CD4-positive, CD25-positive, alpha-beta regulatory T cell (primary cell): Measurements from ENCODE around the gene ZNF595. TPM values are rescaled to one million over a fixed set of nuclear protein-coding genes. Genes with fewer than 3 reads are reported as not detected.
"Not testable (repeated sequence)": the region's sequence is repeated elsewhere in the genome, so short reads cannot be mapped to it uniquely, and the experiment has no call there.

ENCODE experiments used
- ATAC-seq, 2 donors: fragments of 150-1000 bp; cut with Tn5 transposase; one replicate each; pipeline ENCODE4 v1.10.0; 2021; ENCODE audit warnings: low read depth in 2 of 2, moderate number of reproducible peaks in 2 of 2, moderate library complexity in 1 of 2
- DNase-seq, 3 donors: peaks; one replicate each; pipeline versions ENCODE4 v3.0.0 to v3.0.0-alpha.2; 2012 to 2022; ENCODE audit warnings: mixed read lengths in 1 of 3
- H3K27ac ChIP-seq: one replicate; pipeline ENCODE4 v1.7.0; 2013; ENCODE audit warnings: mild to moderate bottlenecking, low read length; ENCODE audit not compliant: insufficient read depth, poor library complexity, severe bottlenecking
- H3K27me3 ChIP-seq: one replicate; pipeline ENCODE4 v1.7.0; 2013; ENCODE audit warnings: low read length; ENCODE audit not compliant: control insufficient read depth, insufficient read depth
- H3K36me3 ChIP-seq: one replicate; pipeline ENCODE4 v1.7.0; 2013; ENCODE audit warnings: mild to moderate bottlenecking, low read length, moderate library complexity; ENCODE audit not compliant: control insufficient read depth, insufficient read depth
- H3K4me1 ChIP-seq: 2 replicates; pipeline ENCODE4 v1.7.0; 2013; ENCODE audit warnings: mild to moderate bottlenecking, low read length; ENCODE audit not compliant: insufficient read depth, control insufficient read depth, poor library complexity, severe bottlenecking
- H3K4me3 ChIP-seq: one replicate; pipeline ENCODE4 v1.7.0; 2013; ENCODE audit warnings: low read depth, mild to moderate bottlenecking, low read length, moderate library complexity
- H3K9me3 ChIP-seq, 2 experiments: 1 replicate in 1 of 2; 2 replicates in 1 of 2; pipeline ENCODE4 v1.7.0; 2013; ENCODE audit warnings: low read length in 2 of 2, mild to moderate bottlenecking in 1 of 2, moderate library complexity in 1 of 2; ENCODE audit not compliant: control insufficient read depth in 2 of 2
- H3K27ac Mint-ChIP-seq, 3 donors: one replicate each; pipeline ENCODE4 v1.8.0; 2020 to 2022; ENCODE audit warnings: mild to moderate bottlenecking in 3 of 3, mixed read lengths in 3 of 3, moderate library complexity in 2 of 3
- H3K27me3 Mint-ChIP-seq: one replicate; pipeline ENCODE4 v1.8.0; 2022; ENCODE audit warnings: mild to moderate bottlenecking, mixed read lengths
- H3K36me3 Mint-ChIP-seq: one replicate; pipeline ENCODE4 v1.8.0; 2020; ENCODE audit warnings: mixed read lengths
- H3K4me1 Mint-ChIP-seq, 4 donors: one replicate each; pipeline ENCODE4 v1.8.0; 2020 to 2022; ENCODE audit warnings: mixed read lengths in 4 of 4, mild to moderate bottlenecking in 1 of 4
- H3K4me3 Mint-ChIP-seq, 4 donors: one replicate each; pipeline ENCODE4 v1.8.0; 2020 to 2022; ENCODE audit warnings: mild to moderate bottlenecking in 4 of 4, mixed read lengths in 4 of 4, moderate library complexity in 3 of 4
- H3K9me3 Mint-ChIP-seq, 7 donors: one replicate each; pipeline ENCODE4 v1.8.0; 2020 to 2022; ENCODE audit warnings: mixed read lengths in 7 of 7, mild to moderate bottlenecking in 3 of 7, moderate library complexity in 2 of 7
- polyA plus RNA-seq, 4 donors: library from polyadenylated mRNA; unstranded; fragments of 300-500 nt; fragmentation: Illumina TruSeq; gene quantifications; one replicate each; pipeline ENCODE4 v1.2.3, GENCODE V29; 2021
- total RNA-seq: library from RNA; stranded (reverse); gene quantifications from one replicate; pipeline ENCODE4 v1.2.3, GENCODE V29; 2022

The ZNF595 gene
- total and polyA plus RNA-seq, 5 donors from 2014 or later: 0.76 to 12.5 (median 10.3) TPM

GRCh38 chr4:24359-24758, 28.8 kb upstream of the ZNF595 start:
- H3K4me1 ChIP-seq, H3K36me3 Mint-ChIP-seq, ATAC-seq, H3K9me3 Mint-ChIP-seq, H3K27ac Mint-ChIP-seq, DNase-seq, H3K36me3 ChIP-seq, H3K9me3 ChIP-seq, H3K4me3 ChIP-seq, H3K4me1 Mint-ChIP-seq, H3K27me3 ChIP-seq, H3K27ac ChIP-seq, H3K4me3 Mint-ChIP-seq, H3K27me3 Mint-ChIP-seq: not testable (repeated sequence)

DNA sequence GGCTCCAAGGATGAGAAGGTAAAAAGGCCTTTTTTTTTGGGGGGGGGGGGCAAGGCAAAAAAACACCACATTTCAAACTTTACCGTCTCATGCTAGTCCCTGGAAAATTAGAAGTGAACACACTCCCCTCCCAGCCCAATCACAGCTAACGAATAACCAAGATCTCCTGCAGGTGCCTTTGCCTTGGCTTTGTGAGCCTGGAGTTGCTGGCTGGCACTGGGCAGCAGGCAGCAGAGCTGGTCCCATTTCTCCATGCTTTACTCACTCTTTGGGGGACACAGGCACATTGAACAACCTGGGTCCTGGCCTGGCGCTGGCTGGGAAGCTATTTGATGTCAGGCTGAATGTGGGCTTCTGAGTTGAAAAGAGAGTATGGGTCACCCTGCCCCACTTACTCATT, 25.6 kb upstream of the ZNF595 start:
- not testable (repeated sequence) for H3K27ac ChIP-seq, H3K9me3 ChIP-seq, H3K27ac Mint-ChIP-seq, ATAC-seq, H3K4me3 Mint-ChIP-seq, H3K4me3 ChIP-seq, H3K36me3 Mint-ChIP-seq, DNase-seq, H3K4me1 ChIP-seq, H3K27me3 ChIP-seq, H3K27me3 Mint-ChIP-seq, H3K9me3 Mint-ChIP-seq, H3K36me3 ChIP-seq, H3K4me1 Mint-ChIP-seq

DNA sequence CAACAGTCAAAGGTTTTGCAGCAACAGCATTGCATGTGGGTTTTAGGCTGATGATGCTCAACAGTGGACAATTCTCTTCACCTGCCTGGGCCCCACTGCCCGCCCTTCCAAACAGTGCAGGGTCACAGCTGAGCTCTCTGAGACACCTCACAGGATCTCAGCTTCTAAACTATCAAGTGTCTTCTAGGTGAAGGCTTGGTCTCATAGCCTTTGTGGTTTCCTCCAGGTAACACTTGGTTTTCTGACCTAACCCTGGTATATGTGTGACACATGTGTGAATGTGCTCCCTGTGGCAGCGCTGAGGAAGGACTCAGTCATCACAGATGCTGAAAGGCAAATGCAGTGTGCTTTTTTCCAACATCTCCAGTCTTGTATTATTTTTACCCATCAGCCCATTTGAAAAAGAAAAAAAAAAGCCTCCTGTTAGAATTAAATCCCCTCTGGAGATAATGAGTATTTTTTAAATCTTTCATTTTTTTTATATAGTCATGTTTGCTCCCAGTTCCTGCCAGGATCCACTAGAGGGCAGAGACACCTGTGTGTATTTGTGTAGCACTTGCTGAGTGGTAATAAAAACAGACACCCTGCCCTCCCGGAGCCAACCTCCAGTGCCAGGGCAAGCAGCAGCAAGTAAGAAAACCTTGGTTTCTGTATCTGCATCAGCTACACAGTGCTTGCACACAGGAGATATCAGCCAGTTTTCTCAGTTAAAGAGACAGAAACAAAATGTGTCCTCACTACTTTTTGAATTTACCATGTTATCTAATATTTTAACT, 24.2 kb upstream of the ZNF595 start:
- H3K27me3 Mint-ChIP-seq, ATAC-seq, H3K4me1 ChIP-seq, H3K36me3 Mint-ChIP-seq, H3K4me3 ChIP-seq, H3K36me3 ChIP-seq, H3K9me3 Mint-ChIP-seq, DNase-seq, H3K4me1 Mint-ChIP-seq, H3K27ac ChIP-seq, H3K9me3 ChIP-seq, H3K27me3 ChIP-seq, H3K4me3 Mint-ChIP-seq, H3K27ac Mint-ChIP-seq: not testable (repeated sequence)

DNA sequence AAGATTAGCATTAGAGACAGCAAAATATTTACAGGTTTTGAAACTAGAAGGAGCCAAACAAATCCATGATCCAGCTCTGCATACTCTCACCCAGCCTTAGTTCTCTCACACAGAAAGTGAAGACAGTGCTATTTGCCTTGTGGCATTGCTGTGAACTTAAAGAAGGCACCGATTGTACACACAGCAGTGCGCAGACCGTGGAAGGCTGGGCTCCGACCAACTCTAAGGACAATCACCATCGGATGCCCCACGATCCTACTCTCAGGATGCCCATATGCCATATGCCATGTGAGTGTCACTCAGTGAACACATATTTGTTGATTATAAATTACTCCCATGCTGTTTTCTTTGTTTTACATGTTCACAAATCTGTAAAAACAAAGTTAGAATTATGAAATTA, 19.8 kb upstream of the ZNF595 start:
- H3K4me1 Mint-ChIP-seq, H3K27me3 ChIP-seq, H3K9me3 Mint-ChIP-seq, H3K9me3 ChIP-seq, H3K27ac ChIP-seq, ATAC-seq, H3K36me3 Mint-ChIP-seq, H3K36me3 ChIP-seq, H3K4me1 ChIP-seq, H3K27me3 Mint-ChIP-seq, DNase-seq, H3K4me3 Mint-ChIP-seq, H3K27ac Mint-ChIP-seq, H3K4me3 ChIP-seq: not testable (repeated sequence)

DNA sequence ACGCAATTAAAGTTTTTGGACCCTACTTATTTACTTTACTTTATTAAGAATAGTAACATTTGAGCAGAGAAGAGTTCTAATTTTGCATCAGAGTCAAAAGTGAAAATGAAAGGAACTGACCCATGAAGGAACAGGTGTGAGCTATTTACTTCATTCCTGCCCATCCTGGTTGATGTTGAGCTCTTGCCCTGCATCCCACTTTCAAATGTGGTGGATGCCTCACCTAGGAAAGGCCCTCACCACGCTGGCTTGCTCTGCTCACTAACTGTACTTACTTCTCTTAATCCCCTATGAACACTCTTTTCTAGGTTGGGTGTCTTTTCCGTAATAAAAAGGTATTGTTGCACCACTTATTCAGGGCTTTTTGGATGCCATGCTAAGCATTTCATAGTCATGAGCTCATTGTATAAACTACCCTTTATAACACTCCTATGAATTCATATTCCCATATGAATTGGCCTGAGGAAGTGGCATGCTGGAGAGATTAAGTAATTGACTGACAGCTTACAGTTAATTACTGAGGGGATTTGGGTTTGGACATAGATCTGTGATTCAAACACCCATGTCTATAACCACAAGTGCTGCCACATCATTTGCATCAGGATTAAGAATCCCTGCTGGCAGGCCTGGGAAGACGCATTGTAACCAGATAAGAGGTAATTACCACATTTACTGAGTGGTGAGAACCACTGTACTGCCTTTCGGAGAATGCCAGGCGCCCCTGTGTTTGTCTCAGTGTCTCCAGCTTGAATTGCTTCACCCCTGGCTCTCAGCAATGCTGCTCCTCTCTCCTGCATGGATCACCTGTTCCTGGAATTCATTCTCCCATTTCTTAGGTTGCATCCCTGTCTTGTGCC, 16.3 kb upstream of the ZNF595 start:
- not testable (repeated sequence) for H3K27me3 ChIP-seq, H3K4me1 ChIP-seq, H3K27ac ChIP-seq, DNase-seq, H3K27ac Mint-ChIP-seq, H3K4me3 ChIP-seq, H3K9me3 ChIP-seq, H3K36me3 Mint-ChIP-seq, ATAC-seq, H3K4me1 Mint-ChIP-seq, H3K27me3 Mint-ChIP-seq, H3K4me3 Mint-ChIP-seq, H3K36me3 ChIP-seq, H3K9me3 Mint-ChIP-seq

GRCh38 chr4:38202-38601, 14.9 kb upstream of the ZNF595 start:
- not testable (repeated sequence) for H3K4me1 Mint-ChIP-seq, H3K9me3 Mint-ChIP-seq, H3K4me1 ChIP-seq, H3K27ac ChIP-seq, H3K27ac Mint-ChIP-seq, H3K27me3 Mint-ChIP-seq, H3K27me3 ChIP-seq, H3K36me3 ChIP-seq, H3K36me3 Mint-ChIP-seq, ATAC-seq, DNase-seq, H3K4me3 Mint-ChIP-seq, H3K9me3 ChIP-seq, H3K4me3 ChIP-seq

DNA sequence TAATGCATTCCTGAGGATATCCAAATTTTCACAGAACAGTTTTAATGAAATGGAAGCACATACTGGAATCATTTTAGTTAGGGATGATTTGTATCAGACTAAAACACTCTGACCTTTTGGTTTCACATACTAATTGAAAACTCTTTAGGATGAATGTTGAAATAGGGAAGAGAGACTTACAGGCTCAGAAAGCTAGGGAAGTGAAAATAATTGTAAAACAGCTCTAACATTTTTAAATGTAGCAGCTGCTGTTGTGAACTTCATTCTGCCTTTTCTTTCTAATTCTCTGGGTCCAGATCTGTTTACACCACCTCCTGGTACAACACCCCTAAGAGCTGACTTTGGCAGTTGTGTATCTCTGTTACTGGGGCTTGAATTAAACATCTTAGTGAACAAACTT, 9.7 kb upstream of the ZNF595 start:
- not testable (repeated sequence) for ATAC-seq, H3K27me3 ChIP-seq

DNA sequence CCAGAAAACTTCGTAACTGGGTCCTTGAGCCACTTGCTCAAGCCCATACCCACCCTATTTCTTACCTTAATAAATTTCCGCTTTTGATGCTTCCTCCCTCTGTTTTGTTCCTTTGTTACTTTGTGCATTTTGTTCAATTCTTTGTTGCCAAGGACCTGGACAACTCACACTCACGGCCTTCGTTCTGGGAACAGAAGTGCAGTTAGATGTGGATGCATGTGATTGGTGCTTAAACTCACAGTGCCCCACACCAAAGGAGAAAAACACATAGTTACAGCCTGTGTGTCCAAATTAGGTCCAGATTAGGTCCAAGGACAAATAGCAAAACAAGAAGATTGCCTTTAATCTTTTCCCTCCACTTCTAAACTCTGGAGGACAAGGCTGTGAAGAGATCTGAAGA, 1.9 kb upstream of the ZNF595 start:
- not testable (repeated sequence) for H3K27me3 ChIP-seq, ATAC-seq, H3K27ac ChIP-seq, H3K4me1 Mint-ChIP-seq, H3K36me3 ChIP-seq, DNase-seq, H3K27ac Mint-ChIP-seq, H3K27me3 Mint-ChIP-seq, H3K9me3 ChIP-seq, H3K4me3 Mint-ChIP-seq, H3K36me3 Mint-ChIP-seq, H3K4me1 ChIP-seq, H3K9me3 Mint-ChIP-seq, H3K4me3 ChIP-seq

More for the DNA sequence above, 9.7 kb upstream of the ZNF595 start:
- H3K36me3 Mint-ChIP-seq, H3K36me3 ChIP-seq, H3K27me3 Mint-ChIP-seq, H3K4me3 Mint-ChIP-seq, H3K4me3 ChIP-seq, H3K4me1 ChIP-seq, H3K27ac Mint-ChIP-seq, H3K4me1 Mint-ChIP-seq, H3K9me3 Mint-ChIP-seq, DNase-seq, H3K27ac ChIP-seq, H3K9me3 ChIP-seq: not testable (repeated sequence)
